GM21619 (cell line): ENCODE data around the gene NLRP12.
"Not testable (repeated sequence)": the region's sequence is repeated elsewhere in the genome, so short reads cannot be mapped to it uniquely, and the experiment has no call there.

Source experiments
- ATAC-seq: cut with Tn5 transposase; IDR thresholded peaks from one replicate; pipeline ENCODE4 v1.9.1; 2021; ENCODE audit not compliant: unreplicated experiment

NLRP12 gene

GRCh38 chr19:53781332-53781731 is 42.8 kb downstream of the NLRP12 start:
- not testable (repeated sequence) for ATAC-seq

- ATAC-seq = no peak
These were observed 43.6 kb downstream of the NLRP12 start for GRCh38 chr19:53780506-53780905.

GRCh38 chr19:53775524-53775923 is 48.6 kb downstream of the NLRP12 start:
- no peak for ATAC-seq

GRCh38 chr19:53774491-53774890 is 49.6 kb downstream of the NLRP12 start:
- not testable (repeated sequence) for ATAC-seq

- no peak for ATAC-seq
These were observed 50.1 kb downstream of the NLRP12 start for GRCh38 chr19:53773999-53774398.

GRCh38 chr19:53772943-53773342 is 51.2 kb downstream of the NLRP12 start:
- no peak for ATAC-seq

GRCh38 chr19:53771144-53771543 is 53.0 kb downstream of the NLRP12 start:
- no peak for ATAC-seq

- not testable (repeated sequence) for ATAC-seq
These were observed 54.3 kb downstream of the NLRP12 start for GRCh38 chr19:53769696-53770309.

- ATAC-seq = no peak
These were observed 55.7 kb downstream of the NLRP12 start for GRCh38 chr19:53768401-53768800.

- ATAC-seq = not testable (repeated sequence)
These were observed 65.1 kb downstream of the NLRP12 start for GRCh38 chr19:53758991-53759390.
